ENCODE results near the gene DGKZ.

The DGKZ gene

GRCh38 chr11:46326813-46327416, 20.3 kb upstream of the DGKZ start:
- no peak for DNase-seq

- no peak for DNase-seq
These were observed 19.4 kb upstream of the DGKZ start for GRCh38 chr11:46327829-46328228.

GRCh38 chr11:46330154-46330553, 17.1 kb upstream of the DGKZ start:
- DNase-seq = no peak

- DNase-seq = no peak
These were observed 16.5 kb upstream of the DGKZ start for GRCh38 chr11:46330563-46331281.

- DNase-seq = no peak
These were observed 15.8 kb upstream of the DGKZ start for GRCh38 chr11:46331282-46331984.

GRCh38 chr11:46332093-46332567, 15.1 kb upstream of the DGKZ start:
- no peak for DNase-seq

GRCh38 chr11:46332568-46333393, 14.5 kb upstream of the DGKZ start:
- no peak for DNase-seq

- DNase-seq = no peak
These were observed 13.8 kb upstream of the DGKZ start for GRCh38 chr11:46333394-46333947.

GRCh38 chr11:46334211-46334610, 13.1 kb upstream of the DGKZ start:
- DNase-seq = no peak

GRCh38 chr11:46335271-46335670, 12.0 kb upstream of the DGKZ start:
- no peak for DNase-seq

- DNase-seq = no peak
These were observed 11.2 kb upstream of the DGKZ start for GRCh38 chr11:46335890-46336562.

- DNase-seq = no peak
These were observed 10.6 kb upstream of the DGKZ start for GRCh38 chr11:46336563-46337180.

- DNase-seq = no peak
These were observed 9.5 kb upstream of the DGKZ start for GRCh38 chr11:46337626-46338345.

- DNase-seq = no peak
These were observed 8.7 kb upstream of the DGKZ start for GRCh38 chr11:46338636-46338987.

- DNase-seq = no peak
These were observed 8.1 kb upstream of the DGKZ start for GRCh38 chr11:46338988-46339666.

- no peak for DNase-seq
These were observed 7.4 kb upstream of the DGKZ start for GRCh38 chr11:46339816-46340215.

GRCh38 chr11:46341454-46341853, 5.8 kb upstream of the DGKZ start:
- no peak for DNase-seq

GRCh38 chr11:46342239-46342638, 5.0 kb upstream of the DGKZ start:
- DNase-seq = no peak

- no peak for DNase-seq
These were observed 3.7 kb upstream of the DGKZ start for GRCh38 chr11:46343520-46343919.

- DNase-seq = peak; percentile 50
These were observed 2.1 kb upstream of the DGKZ start for GRCh38 chr11:46345131-46345597.

Measured in RPMI8226 (cell line).